Keratinocyte (primary cell): ENCODE results near the gene PGPEP1.

Source experiments
- EZH2 ChIP-seq: IDR thresholded peaks from one replicate; pipeline ENCODE4 v1.6.1; 2012; ENCODE audit warnings: inconsistent platforms, mild to moderate bottlenecking, low read length, moderate library complexity
- TF ChIP-seq, protein P1 (sequence below), 3 experiments: IDR thresholded peaks in 1 of 3; conservative IDR thresholded peaks in 1 of 3; optimal IDR thresholded peaks in 1 of 3; 2 replicates in 2 of 3; 3 replicates in 1 of 3; pipeline versions ENCODE3 to v1.5.1; 2011; ENCODE audit warnings: low read length in 3 of 3, mild to moderate bottlenecking in 3 of 3, moderate library complexity in 2 of 3, control low read depth in 1 of 3, inconsistent platforms in 1 of 3; ENCODE audit not compliant: insufficient read depth in 2 of 3; ENCODE audit errors: extremely low read depth in 1 of 3

DNA sequence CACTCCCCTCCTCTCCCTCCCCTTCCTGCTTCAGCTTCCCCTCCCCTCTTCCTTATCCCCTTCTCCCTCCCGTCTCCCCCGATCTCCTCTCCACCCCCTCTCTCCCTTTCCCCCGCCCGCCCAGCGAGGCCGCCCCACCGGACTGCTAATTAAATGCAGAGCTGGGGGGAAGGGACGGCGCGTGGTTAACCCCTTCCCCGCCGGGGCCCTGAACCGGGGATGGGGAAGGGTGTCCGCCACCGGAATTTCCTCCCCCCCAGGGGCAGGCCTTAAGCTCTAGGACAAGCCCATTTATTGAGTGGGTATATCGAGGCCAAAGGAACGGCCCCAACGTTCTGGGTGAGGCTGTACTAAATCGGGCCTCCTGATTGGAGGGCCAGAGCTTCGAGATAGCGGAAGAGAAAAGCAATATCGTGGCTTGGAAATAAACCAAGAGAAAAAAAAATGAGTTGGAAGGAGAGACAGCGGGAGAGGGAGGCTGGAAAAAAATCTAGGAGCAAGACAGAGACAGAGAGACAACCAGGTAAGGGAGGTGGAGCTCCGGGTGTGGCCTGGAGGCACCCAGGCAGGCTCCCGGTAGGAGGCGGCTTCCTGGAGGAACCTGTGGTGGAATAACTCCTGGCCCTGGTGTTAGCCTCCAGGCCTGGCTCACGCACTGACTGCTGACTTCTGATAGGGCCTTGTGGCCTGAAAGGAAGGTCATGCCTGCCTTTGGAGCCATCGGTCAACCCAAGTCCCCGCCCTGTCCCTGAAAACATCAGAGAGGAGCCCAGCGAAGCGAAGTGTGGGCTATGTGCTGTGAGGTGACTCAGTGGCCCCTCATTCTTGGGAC is 47.4 kb upstream of the PGPEP1 start:
- TF ChIP-seq EZH2: no peak
- TF ChIP-seq, protein P1, sequence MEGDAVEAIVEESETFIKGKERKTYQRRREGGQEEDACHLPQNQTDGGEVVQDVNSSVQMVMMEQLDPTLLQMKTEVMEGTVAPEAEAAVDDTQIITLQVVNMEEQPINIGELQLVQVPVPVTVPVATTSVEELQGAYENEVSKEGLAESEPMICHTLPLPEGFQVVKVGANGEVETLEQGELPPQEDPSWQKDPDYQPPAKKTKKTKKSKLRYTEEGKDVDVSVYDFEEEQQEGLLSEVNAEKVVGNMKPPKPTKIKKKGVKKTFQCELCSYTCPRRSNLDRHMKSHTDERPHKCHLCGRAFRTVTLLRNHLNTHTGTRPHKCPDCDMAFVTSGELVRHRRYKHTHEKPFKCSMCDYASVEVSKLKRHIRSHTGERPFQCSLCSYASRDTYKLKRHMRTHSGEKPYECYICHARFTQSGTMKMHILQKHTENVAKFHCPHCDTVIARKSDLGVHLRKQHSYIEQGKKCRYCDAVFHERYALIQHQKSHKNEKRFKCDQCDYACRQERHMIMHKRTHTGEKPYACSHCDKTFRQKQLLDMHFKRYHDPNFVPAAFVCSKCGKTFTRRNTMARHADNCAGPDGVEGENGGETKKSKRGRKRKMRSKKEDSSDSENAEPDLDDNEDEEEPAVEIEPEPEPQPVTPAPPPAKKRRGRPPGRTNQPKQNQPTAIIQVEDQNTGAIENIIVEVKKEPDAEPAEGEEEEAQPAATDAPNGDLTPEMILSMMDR (optimal IDR thresholded peaks at IDR 0.05 in 1 of 3, IDR thresholded peaks at IDR 0.05 in 1 of 3, conservative IDR thresholded peaks at IDR 0.05 in 1 of 3; ENCODE audit: extremely low read depth in 1 of 3, insufficient read depth in 2 of 3, low read length in 3 of 3): no peak
